Aorta (tissue), 5 donors: ENCODE results near the gene POLN. TPM values are rescaled to one million over a fixed set of nuclear protein-coding genes. Genes with fewer than 3 reads are reported as not detected.

Experiments used
- ATAC-seq: fragments of 200-7000 bp; cut with Tn5 transposase; one replicate; pipeline ENCODE4 v1.9.1; 2022; ENCODE audit warnings: moderate library complexity; ENCODE audit not compliant: low FRiP score
- DNase-seq, 2 donors: peaks; one replicate each; pipeline ENCODE4 v3.0.0-alpha.2; 2020
- H3K27ac ChIP-seq, 2 donors: one replicate each; pipeline ENCODE4 v1.5.1; 2013; ENCODE audit warnings: low read length in 2 of 2, mild to moderate bottlenecking in 2 of 2, moderate library complexity in 2 of 2, control low read depth in 1 of 2, inconsistent platforms in 1 of 2, low read depth in 1 of 2
- H3K27me3 ChIP-seq, 2 donors: one replicate each; pipeline ENCODE4 v1.6.1; 2013; ENCODE audit warnings: control low read depth in 1 of 2, low read length in 1 of 2, mild to moderate bottlenecking in 1 of 2, moderate library complexity in 1 of 2; ENCODE audit not compliant: insufficient read depth in 2 of 2, control insufficient read depth in 1 of 2
- H3K36me3 ChIP-seq, 2 donors: one replicate each; pipeline ENCODE4 v1.6.1; 2013; ENCODE audit warnings: control low read depth in 1 of 2, low read length in 1 of 2, mild to moderate bottlenecking in 1 of 2; ENCODE audit not compliant: insufficient read depth in 2 of 2, control insufficient read depth in 1 of 2
- H3K4me1 ChIP-seq, 2 donors: one replicate each; pipeline ENCODE4 v1.6.1; 2013; ENCODE audit warnings: low read length in 2 of 2, control low read depth in 1 of 2, mild to moderate bottlenecking in 1 of 2, moderate library complexity in 1 of 2; ENCODE audit not compliant: insufficient read depth in 2 of 2, control insufficient read depth in 1 of 2
- H3K4me3 ChIP-seq, 2 donors: one replicate each; pipeline ENCODE4 v1.5.1; 2013; ENCODE audit warnings: low read length in 2 of 2, control low read depth in 1 of 2, mild to moderate bottlenecking in 1 of 2
- H3K9me3 ChIP-seq: one replicate; pipeline ENCODE4 v1.6.1; 2013; ENCODE audit warnings: mild to moderate bottlenecking, low read length; ENCODE audit not compliant: control insufficient read depth
- WGBS, 2 donors: extraction: QIAGEN DNeasy Blood & Tissue Kit; methylation state at CpG; one replicate each; pipeline ENCODE4 v1.1.7; 2013; 5-methylcytosine and 5-hydroxymethylcytosine counted together
- intact Hi-C, 2 donors: fragments of 100-400 bp; cut with DNase I; formaldehyde crosslinking; loops; one replicate each; pipeline versions ENCODE4 v1.14.2 to v1.15.0; 2022
- polyA plus RNA-seq, 2 donors: library from polyadenylated mRNA; stranded (reverse); fragments of 200-250 nt; gene quantifications; one replicate each; pipeline ENCODE4 v1.2.3, GENCODE V29; 2013
- total RNA-seq, 2 donors: library from RNA; stranded (reverse); fragmentation: NEBNext Ultra II Directional; extraction: Animal tissue kit (Norgen Biotek cat#: 25700); gene quantifications; one replicate each; pipeline ENCODE4 v1.2.1, GENCODE V29; 2021
- donor health status: healthy with polysubstance abuse.
- donor health status: Bipolar disorder and iron deficiency.
- donor health status: DM: no; HTN: no; CAD: no.
- donor health status: DM: no; HTN: no; CAD: no.
- donor health status: DM: yes; HTN: yes; CAD: no.

Gene POLN
- total and polyA plus RNA-seq, 4 donors: 3.2 to 7.0 (median 6.6) TPM; not detected in 1

- Histone ChIP-seq H3K36me3 (no peaks in the 10 kb centered on the region), H3K9me3 (no peaks in the 10 kb centered on the region), H3K27ac (no peak overlapping the region), H3K27me3 (no peaks in the 10 kb centered on the region), H3K4me3 (no peak overlapping the region), H3K4me1 (no peaks in the 10 kb centered on the region)
- DNase-seq (no peak), ATAC-seq (no peak)
- intact Hi-C loops: no loop called here
- WGBS, 2 donors: 94 to 96% methylated on average over 4 of the region's 4 CpGs
These were observed 116.9 kb downstream of the POLN start for GRCh38 chr4:2125023-2125422.

DNA sequence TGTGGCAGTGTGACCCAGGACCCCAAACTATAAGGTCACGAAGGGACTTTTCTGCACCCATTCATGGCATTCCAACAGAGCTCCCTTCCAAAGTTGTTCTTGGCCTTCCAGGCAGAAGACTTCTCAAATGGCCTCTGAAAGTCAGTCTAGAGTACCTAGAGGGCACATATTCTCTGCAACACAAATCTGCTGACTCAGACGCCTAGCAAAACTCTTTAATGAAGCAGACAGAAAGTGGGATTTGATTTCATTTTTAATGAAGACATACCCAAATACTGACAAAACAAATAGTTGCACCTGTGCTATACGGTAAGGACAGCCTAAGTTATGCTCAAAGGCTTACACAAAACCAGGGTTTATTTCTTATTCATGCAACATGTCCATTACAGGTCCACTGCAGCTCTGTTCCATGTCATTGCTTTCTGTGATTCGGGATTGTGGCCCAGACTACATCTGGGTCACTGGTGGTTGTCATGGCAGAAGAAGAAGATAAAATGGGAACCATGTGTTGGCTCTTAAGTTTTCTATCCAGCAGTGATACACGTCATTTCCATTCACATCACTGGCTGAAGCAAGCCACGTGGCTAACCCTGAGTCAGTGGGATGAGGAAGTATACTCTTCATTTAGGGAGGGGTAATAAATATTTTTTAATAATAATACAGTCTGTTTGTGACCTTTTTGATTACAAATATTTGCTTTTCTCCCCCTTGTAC lies 125.1 kb downstream of the POLN start:
- ATAC-seq (no peak), DNase-seq (no peak)
- Histone ChIP-seq H3K4me1 (no peaks in the 10 kb centered on the region), H3K27me3 (no peaks in the 10 kb centered on the region), H3K36me3 (no peaks in the 10 kb centered on the region), H3K4me3 (no peak overlapping the region), H3K9me3 (no peaks in the 10 kb centered on the region), H3K27ac (no peak overlapping the region)
- 83 to 92% methylated on average over 6 of the region's 6 CpGs for WGBS, 2 donors
- intact Hi-C loops: no loop called here

- ATAC-seq: no peak
- DNase-seq: no peak
- H3K27ac ChIP-seq: no peak overlapping the region
- intact Hi-C loops: no loop called here
- no peaks in the 10 kb centered on the region for H3K4me1 ChIP-seq
- H3K4me3 ChIP-seq: no peak overlapping the region
- H3K27me3 ChIP-seq: peaks cover 0 to 1% of the 10 kb centered on the region in 2 donors
- peaks cover 9% of the 10 kb centered on the region for H3K9me3 ChIP-seq
- WGBS, 2 donors: 91 to 93% methylated on average over 1 of the region's 1 CpG
- H3K36me3 ChIP-seq: no peaks in the 10 kb centered on the region
These were observed 136.4 kb downstream of the POLN start for GRCh38 chr4:2105559-2105958.

- H3K36me3 ChIP-seq: no peaks in the 10 kb centered on the region
- H3K9me3 ChIP-seq: peaks cover 9% of the 10 kb centered on the region
- intact Hi-C loops: no loop called here
- WGBS, 2 donors: 78 to 80% methylated on average over 9 of the region's 9 CpGs
- H3K27ac ChIP-seq: no peak overlapping the region
- ATAC-seq: no peak
- no peak for DNase-seq
- peaks cover 0 to 1% of the 10 kb centered on the region in 2 donors for H3K27me3 ChIP-seq
- H3K4me1 ChIP-seq: no peaks in the 10 kb centered on the region
- no peak overlapping the region for H3K4me3 ChIP-seq
These were observed 137.2 kb downstream of the POLN start for GRCh38 chr4:2104556-2105345.

GRCh38 chr4:2103843-2104547 lies 137.9 kb downstream of the POLN start:
- 84 to 90% methylated on average over 2 of the region's 2 CpGs for WGBS, 2 donors
- intact Hi-C loops: no loop called here
- ATAC-seq (no peak), DNase-seq (no peak)
- peaks cover 0 to 1% of the 10 kb centered on the region in 2 donors for H3K27me3 ChIP-seq
- no peak overlapping the region for H3K4me3 ChIP-seq
- no peaks in the 10 kb centered on the region for H3K4me1 ChIP-seq
- H3K9me3 ChIP-seq: peaks cover 9% of the 10 kb centered on the region
- H3K27ac ChIP-seq: no peak overlapping the region
- H3K36me3 ChIP-seq: no peaks in the 10 kb centered on the region

- Histone ChIP-seq H3K36me3 (no peaks in the 10 kb centered on the region), H3K9me3 (peaks cover 9% of the 10 kb centered on the region), H3K4me3 (no peak overlapping the region), H3K27me3 (peaks cover 0 to 1% of the 10 kb centered on the region in 2 donors), H3K27ac (no peak overlapping the region), H3K4me1 (no peaks in the 10 kb centered on the region)
- ATAC-seq (no peak), DNase-seq (no peak)
- WGBS, 2 donors: 89 to 92% methylated on average over 5 of the region's 5 CpGs
- intact Hi-C loops: no loop called here
These were observed 138.6 kb downstream of the POLN start for GRCh38 chr4:2103127-2103842.

- WGBS, 2 donors: 83 to 90% methylated on average over 4 of the region's 4 CpGs
- Histone ChIP-seq H3K4me3 (no peak overlapping the region), H3K4me1 (no peaks in the 10 kb centered on the region), H3K27me3 (no peaks in the 10 kb centered on the region), H3K9me3 (peaks cover 7% of the 10 kb centered on the region), H3K27ac (no peak overlapping the region), H3K36me3 (no peaks in the 10 kb centered on the region)
- intact Hi-C loops: no loop called here
- ATAC-seq (no peak), DNase-seq (no peak)
These were observed 139.7 kb downstream of the POLN start for GRCh38 chr4:2102045-2102883.
